ENCODE data around the gene HOXB13.
A peak's percentile ranks its signal among the peaks of the same experiment; 100 is the strongest.

The HOXB13 gene

DNA sequence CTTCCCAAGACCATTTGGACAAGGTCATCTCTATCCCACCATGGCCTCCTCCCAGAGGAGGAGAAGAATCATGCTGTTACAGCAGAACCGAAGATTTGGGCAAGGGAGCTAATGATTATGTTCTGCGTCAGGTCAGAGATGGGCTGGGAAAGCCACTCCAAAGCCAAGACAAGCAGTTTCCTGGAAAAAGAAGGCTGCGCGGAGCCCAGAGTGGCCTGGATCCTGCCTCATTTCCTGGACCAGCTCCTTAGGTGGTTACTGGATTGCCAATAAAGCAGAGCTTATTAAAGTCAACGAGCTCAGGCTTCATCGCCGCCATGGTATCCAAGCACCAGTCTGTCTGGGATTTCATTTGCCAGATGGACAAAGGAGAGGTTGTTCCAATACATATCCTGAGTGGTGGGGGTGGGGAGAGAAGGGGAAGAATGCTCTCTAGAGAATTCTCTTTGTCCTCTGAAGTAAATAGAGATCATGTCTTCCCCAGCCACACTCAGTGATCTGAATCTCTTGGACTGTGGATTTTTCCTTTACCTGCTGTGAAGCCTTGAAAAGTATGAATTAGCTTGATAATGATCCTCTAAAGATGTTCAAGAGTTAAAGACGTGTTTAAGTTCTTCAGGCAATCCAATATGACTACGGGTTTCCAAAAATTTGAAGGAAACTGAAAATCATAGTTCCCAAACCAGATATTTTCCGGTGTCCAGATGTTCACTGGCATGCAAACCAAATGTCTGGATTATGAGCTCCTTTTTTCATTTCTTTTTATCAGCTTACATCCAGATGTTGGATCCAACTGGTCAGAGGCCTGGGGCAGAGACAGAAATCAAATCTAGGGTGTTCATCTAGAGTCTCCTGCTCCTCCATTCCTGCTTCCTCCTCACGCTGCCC, 23.9 kb downstream of the HOXB13 start:
- DNase-seq (ENCODE audit: low spot score) = no peak

DNA sequence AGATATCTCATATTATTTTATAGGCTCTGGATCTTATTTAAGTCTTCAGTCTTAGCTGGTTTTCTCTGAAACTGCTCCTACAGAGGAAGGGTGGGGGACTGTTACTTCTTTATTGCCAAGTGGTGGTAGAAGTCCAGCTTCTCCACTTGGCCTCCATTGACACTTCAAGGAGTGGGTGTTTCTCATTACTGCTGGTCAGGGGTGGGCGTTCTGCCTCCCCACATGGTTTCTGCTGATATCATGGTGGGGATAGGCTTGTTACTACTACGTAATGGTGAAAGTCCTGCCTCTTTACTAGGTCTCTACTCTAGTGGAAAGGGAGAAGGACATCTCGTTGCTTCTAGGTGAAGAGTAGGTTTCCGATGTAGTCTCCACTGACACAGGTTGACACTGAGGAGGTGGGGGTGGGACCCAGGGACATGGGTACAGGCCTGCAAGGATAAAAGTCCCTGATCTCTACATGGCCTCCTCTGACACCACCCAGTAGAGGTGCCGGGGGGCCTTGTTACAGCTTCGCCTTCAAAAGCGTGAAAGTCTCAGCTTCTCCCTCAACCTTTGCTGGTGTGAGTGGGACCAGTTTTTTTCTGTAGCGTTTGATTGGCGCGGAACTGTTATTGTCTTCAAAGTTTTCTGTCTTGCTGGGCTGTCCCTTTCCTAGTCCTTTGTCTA, 26.6 kb downstream of the HOXB13 start:
- DNase-seq (ENCODE audit: low spot score) = no peak

DNA sequence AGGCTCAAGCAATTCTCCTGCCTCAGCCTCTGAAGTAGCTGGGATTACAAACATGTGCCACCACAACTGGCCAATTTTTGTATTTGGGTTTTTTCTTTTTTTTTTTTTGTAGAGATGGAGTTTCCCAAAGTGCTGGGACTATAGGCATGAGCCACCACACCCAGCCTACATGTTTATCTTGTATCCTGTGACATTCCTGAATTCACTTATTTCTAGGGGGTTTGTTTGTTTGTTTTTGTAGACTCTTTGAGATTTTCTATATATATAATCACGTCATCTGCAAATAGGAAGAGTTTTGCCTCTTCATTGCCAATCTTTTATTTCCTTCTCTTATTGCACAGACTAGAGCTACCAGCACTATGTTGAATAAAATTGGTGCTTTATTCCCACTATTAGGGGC, 35.4 kb downstream of the HOXB13 start:
- no peak for DNase-seq (ENCODE audit: low spot score)

GRCh38 chr17:48692049-48692448, 36.5 kb downstream of the HOXB13 start:
- DNase-seq (ENCODE audit: low spot score) = no peak

- no peak for DNase-seq (ENCODE audit: low spot score)
Measured at GRCh38 chr17:48690655-48691054, 37.9 kb downstream of the HOXB13 start.

- DNase-seq (ENCODE audit: low spot score) = no peak
Measured at GRCh38 chr17:48681609-48682008, 46.9 kb downstream of the HOXB13 start.

GRCh38 chr17:48679385-48680096, 49.0 kb downstream of the HOXB13 start:
- no peak for DNase-seq (ENCODE audit: low spot score)

GRCh38 chr17:48678141-48678971, 50.2 kb downstream of the HOXB13 start:
- DNase-seq (ENCODE audit: low spot score) = peak; percentile 64

- no peak for DNase-seq (ENCODE audit: low spot score)
Measured at GRCh38 chr17:48676963-48677558, 51.5 kb downstream of the HOXB13 start.

Data from activated CD4-positive, alpha-beta T cell treated with anti-CD3 and anti-CD28 coated beads, Interleukin-2, Interleukin-4, amounts not matched to agents 100 ng/mL and 50 ng/mL, durations not matched to agents 16 hours and 8 hours (primary cell).